Stimulated activated CD8-positive, alpha-beta memory T cell treated with anti-CD3 and anti-CD28 coated beads, Interleukin-7, amount 100 ng/mL, for 4 hours (primary cell): Measurements from ENCODE around the gene PDE10A.
"Not testable (repeated sequence)": the region's sequence is repeated elsewhere in the genome, so short reads cannot be mapped to it uniquely, and the experiment has no call there.

Experiments used
- DNase-seq, 2 donors: peaks; one replicate each; pipeline ENCODE4 v3.0.0-alpha.2; 2020; ENCODE audit warnings: low read depth in 2 of 2

The PDE10A gene

GRCh38 chr6:165552248-165552736 is 110.7 kb downstream of the PDE10A start:
- no peak for DNase-seq

- DNase-seq = no peak
These were observed 111.2 kb downstream of the PDE10A start for GRCh38 chr6:165551828-165552227.

GRCh38 chr6:165548450-165548849 is 114.6 kb downstream of the PDE10A start:
- no peak for DNase-seq

GRCh38 chr6:165545806-165546205 is 117.2 kb downstream of the PDE10A start:
- no peak for DNase-seq

GRCh38 chr6:165543781-165544180 is 119.3 kb downstream of the PDE10A start:
- no peak for DNase-seq

- DNase-seq = no peak
These were observed 126.1 kb downstream of the PDE10A start for GRCh38 chr6:165536911-165537310.

- DNase-seq = no peak
These were observed 143.7 kb downstream of the PDE10A start for GRCh38 chr6:165519316-165519715.

GRCh38 chr6:165515963-165516624 is 146.9 kb downstream of the PDE10A start:
- no peak for DNase-seq

GRCh38 chr6:165514621-165515020 is 148.4 kb downstream of the PDE10A start:
- DNase-seq = no peak

GRCh38 chr6:165511807-165512206 is 151.2 kb downstream of the PDE10A start:
- no peak for DNase-seq

GRCh38 chr6:165508321-165508869 is 154.6 kb downstream of the PDE10A start:
- no peak for DNase-seq

- DNase-seq = no peak
These were observed 156.4 kb downstream of the PDE10A start for GRCh38 chr6:165506657-165507056.

- not testable (repeated sequence) for DNase-seq
These were observed 162.7 kb downstream of the PDE10A start for GRCh38 chr6:165500214-165500907.

- no peak for DNase-seq
These were observed 165.6 kb downstream of the PDE10A start for GRCh38 chr6:165497472-165497871.

- DNase-seq = no peak
These were observed 174.3 kb downstream of the PDE10A start for GRCh38 chr6:165488624-165489295.

GRCh38 chr6:165487950-165488349 is 175.1 kb downstream of the PDE10A start:
- no peak for DNase-seq

- no peak for DNase-seq
These were observed 175.7 kb downstream of the PDE10A start for GRCh38 chr6:165487347-165487746.

- DNase-seq = no peak
These were observed 176.6 kb downstream of the PDE10A start for GRCh38 chr6:165486183-165487137.

GRCh38 chr6:165484178-165484889 is 178.7 kb downstream of the PDE10A start:
- DNase-seq = no peak

GRCh38 chr6:165481921-165482320 is 181.1 kb downstream of the PDE10A start:
- DNase-seq = no peak

- DNase-seq = no peak
These were observed 182.1 kb downstream of the PDE10A start for GRCh38 chr6:165480916-165481315.
